DOHH2 (cell line): Measurements from ENCODE around the gene TRPM2.

Experiments
- EZH2phosphoT487 ChIP-seq: fragments of 200-600 bp; sonication (generic); IDR thresholded peaks from 2 replicates; pipeline ENCODE4 v1.6.1; 2017; ENCODE audit warnings: borderline replicate concordance, mild to moderate bottlenecking, antibody characterized with exemption, low read length, moderate library complexity, mixed read lengths
- TF ChIP-seq, protein P1 (sequence below): fragments of 200-600 bp; sonication (generic); IDR thresholded peaks from one replicate; pipeline ENCODE4 v1.5.1; 2014; ENCODE audit warnings: antibody characterized with exemption, mild to moderate bottlenecking, low read depth, low read length; ENCODE audit not compliant: poor library complexity, severe bottlenecking

DNA sequence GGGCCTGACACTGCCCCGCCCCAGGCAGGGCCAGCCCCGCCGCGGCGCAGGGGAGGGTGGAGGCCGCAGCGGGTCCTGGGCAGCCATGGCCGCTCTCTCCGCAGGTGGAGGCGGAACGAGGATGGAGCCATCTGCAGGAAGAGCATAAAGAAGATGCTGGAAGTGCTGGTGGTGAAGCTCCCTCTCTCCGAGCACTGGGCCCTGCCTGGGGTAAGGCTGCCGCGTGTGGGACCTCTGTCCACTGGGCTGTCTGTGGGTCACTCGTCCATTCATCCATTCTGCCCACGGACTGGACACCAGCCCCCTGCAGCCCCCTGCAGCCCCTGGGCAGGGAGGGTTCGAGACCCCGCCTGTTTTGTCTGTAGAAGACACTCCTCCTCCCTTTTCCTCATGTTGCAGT lies 83.5 kb downstream of the TRPM2 start:
- TF ChIP-seq, protein P1, sequence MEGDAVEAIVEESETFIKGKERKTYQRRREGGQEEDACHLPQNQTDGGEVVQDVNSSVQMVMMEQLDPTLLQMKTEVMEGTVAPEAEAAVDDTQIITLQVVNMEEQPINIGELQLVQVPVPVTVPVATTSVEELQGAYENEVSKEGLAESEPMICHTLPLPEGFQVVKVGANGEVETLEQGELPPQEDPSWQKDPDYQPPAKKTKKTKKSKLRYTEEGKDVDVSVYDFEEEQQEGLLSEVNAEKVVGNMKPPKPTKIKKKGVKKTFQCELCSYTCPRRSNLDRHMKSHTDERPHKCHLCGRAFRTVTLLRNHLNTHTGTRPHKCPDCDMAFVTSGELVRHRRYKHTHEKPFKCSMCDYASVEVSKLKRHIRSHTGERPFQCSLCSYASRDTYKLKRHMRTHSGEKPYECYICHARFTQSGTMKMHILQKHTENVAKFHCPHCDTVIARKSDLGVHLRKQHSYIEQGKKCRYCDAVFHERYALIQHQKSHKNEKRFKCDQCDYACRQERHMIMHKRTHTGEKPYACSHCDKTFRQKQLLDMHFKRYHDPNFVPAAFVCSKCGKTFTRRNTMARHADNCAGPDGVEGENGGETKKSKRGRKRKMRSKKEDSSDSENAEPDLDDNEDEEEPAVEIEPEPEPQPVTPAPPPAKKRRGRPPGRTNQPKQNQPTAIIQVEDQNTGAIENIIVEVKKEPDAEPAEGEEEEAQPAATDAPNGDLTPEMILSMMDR, result no peak
- TF ChIP-seq EZH2phosphoT487, result no peak
